Measurements from ENCODE around the gene DDAH1. TPM values are rescaled to one million over a fixed set of nuclear protein-coding genes. Genes with fewer than 3 reads are reported as not detected.

Gene DDAH1
- total RNA-seq, 1 experiment from 2014 or later: 36.3 TPM

DNA sequence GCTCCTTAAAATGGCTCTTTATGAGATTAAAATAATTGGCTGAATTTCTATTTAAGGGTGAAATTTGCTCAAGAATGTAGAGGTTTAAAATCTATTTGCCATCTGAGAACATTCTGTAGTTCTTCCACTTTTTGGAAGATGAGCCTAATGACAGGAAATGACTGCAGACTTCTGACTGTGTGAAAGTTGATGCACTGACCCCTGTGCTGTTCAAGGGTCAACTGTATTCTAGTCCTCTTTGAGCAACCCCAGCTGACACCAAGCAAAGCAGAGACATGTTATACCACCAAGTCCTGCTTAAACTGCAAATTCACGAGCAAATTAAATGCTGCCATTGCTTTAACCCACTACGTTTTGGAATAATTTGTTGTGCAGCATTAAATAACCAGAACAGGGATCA, 26.6 kb downstream of the DDAH1 start:
- Histone ChIP-seq H4K8ac (replicated peaks; ENCODE audit: insufficient read length, low read depth, low read length) (no peak overlapping the region), H3K27me3 (ENCODE audit: insufficient read depth, low read length) (no peaks in the 10 kb centered on the region), H2BK20ac (ENCODE audit: low read depth, low read length, poor library complexity, severe bottlenecking) (no peak overlapping the region), H3K79me2 (ENCODE audit: insufficient read depth, low read length) (no peaks in the 10 kb centered on the region), H3K9ac (ENCODE audit: extremely low read depth, insufficient read length, low read length) (no peak overlapping the region), H2BK12ac (ENCODE audit: insufficient read length, low read depth, low read length) (no peak overlapping the region), H3K56ac (ENCODE audit: insufficient read length, low read depth, low read length) (no peak overlapping the region), H3K14ac (ENCODE audit: insufficient read depth, low read length) (no peak overlapping the region), H2BK5ac (ENCODE audit: insufficient read length, low read length) (no peak overlapping the region), H4K5ac (ENCODE audit: insufficient read length, low read depth, low read length) (no peak overlapping the region), H3K23ac (ENCODE audit: insufficient read length, low read depth, low read length) (no peak overlapping the region), H2AFZ (ENCODE audit: low read length) (no peak overlapping the region), H4K20me1 (ENCODE audit: control insufficient read depth, insufficient read depth, insufficient read length) (no peaks in the 10 kb centered on the region), H2AK5ac (ENCODE audit: insufficient read length, low read length) (no peak overlapping the region), H3K9me3 (ENCODE audit: control insufficient read depth, low read depth, low read length) (no peaks in the 10 kb centered on the region), H3K79me1 (ENCODE audit: insufficient read depth, low read depth, low read length, poor library complexity, severe bottlenecking) (no peaks in the 10 kb centered on the region), H2BK120ac (ENCODE audit: low read depth, low read length, poor library complexity, severe bottlenecking) (no peak overlapping the region), H3K4me2 (ENCODE audit: insufficient read depth, insufficient read length, low read length) (no peak overlapping the region), H3K18ac (ENCODE audit: insufficient read length, low read depth, low read length) (no peak overlapping the region), H2BK15ac (ENCODE audit: low read depth, low read length) (no peak overlapping the region), H3T11ph (ENCODE audit: low read length) (no peak overlapping the region), H3K23me2 (ENCODE audit: insufficient read length, low read depth, low read length, poor library complexity, severe bottlenecking) (no peaks in the 10 kb centered on the region), H3K4ac (ENCODE audit: low read depth, low read length) (no peak overlapping the region), H4K91ac (ENCODE audit: insufficient read length, low read depth, low read length) (no peak overlapping the region), H3K27ac (ENCODE audit: insufficient read length, low read depth, low read length) (no peak overlapping the region), H3K4me1 (ENCODE audit: insufficient read depth, low read length) (peaks cover 5% of the 10 kb centered on the region; the same call in 1 of the 2 replicates)
- peaks cover under 1 to 2% of the 10 kb centered on the region in 2 experiments; a peak in 3 of 5 replicates for H3K9me3 Mint-ChIP-seq
- H3K4me3 Mint-ChIP-seq: no peak overlapping the region
- H3K36me3 Mint-ChIP-seq (ENCODE audit: insufficient read depth in 1 of 3, low read depth in 3 of 3): peaks cover 0 to 5% (median 0%) of the 10 kb centered on the region in 3 experiments; a peak in 2 of 7 replicates
- TF ChIP-seq, protein P1, sequence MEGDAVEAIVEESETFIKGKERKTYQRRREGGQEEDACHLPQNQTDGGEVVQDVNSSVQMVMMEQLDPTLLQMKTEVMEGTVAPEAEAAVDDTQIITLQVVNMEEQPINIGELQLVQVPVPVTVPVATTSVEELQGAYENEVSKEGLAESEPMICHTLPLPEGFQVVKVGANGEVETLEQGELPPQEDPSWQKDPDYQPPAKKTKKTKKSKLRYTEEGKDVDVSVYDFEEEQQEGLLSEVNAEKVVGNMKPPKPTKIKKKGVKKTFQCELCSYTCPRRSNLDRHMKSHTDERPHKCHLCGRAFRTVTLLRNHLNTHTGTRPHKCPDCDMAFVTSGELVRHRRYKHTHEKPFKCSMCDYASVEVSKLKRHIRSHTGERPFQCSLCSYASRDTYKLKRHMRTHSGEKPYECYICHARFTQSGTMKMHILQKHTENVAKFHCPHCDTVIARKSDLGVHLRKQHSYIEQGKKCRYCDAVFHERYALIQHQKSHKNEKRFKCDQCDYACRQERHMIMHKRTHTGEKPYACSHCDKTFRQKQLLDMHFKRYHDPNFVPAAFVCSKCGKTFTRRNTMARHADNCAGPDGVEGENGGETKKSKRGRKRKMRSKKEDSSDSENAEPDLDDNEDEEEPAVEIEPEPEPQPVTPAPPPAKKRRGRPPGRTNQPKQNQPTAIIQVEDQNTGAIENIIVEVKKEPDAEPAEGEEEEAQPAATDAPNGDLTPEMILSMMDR (conservative IDR thresholded peaks at IDR 0.05): no peak
- DNase-seq: no peak
- peaks cover 18 to 21% of the 10 kb centered on the region in 2 experiments for H3K4me1 Mint-ChIP-seq
- no peak overlapping the region for H3K27ac Mint-ChIP-seq
- no CpG with 5 or more reads among the region's 2 CpGs for WGBS (ENCODE audit: extremely low coverage, insufficient read length, low lambda C conversion rate)
- no peaks in the 10 kb centered on the region for H3K27me3 Mint-ChIP-seq (ENCODE audit: low read depth)

Data from H9 (cell line).